OCI-LY3 (cell line): Measurements from ENCODE around the gene FURIN.

Experiments
- H2AFZ ChIP-seq: fragments of 200-600, 300-600 bp; shearing (Covaris generic); 2 replicates; pipeline ENCODE4 v1.6.0; 2014; ENCODE audit warnings: antibody characterized with exemption, low read depth, low read length
- H3K27ac ChIP-seq: fragments of 200-600, 300-600 bp; sonication (generic); 2 replicates; pipeline ENCODE4 v1.5.1; 2014; ENCODE audit warnings: mild to moderate bottlenecking, low read length, moderate library complexity, mixed read lengths
- H3K27me3 ChIP-seq: fragments of 200-600, 300-600 bp; sonication (generic); 2 replicates; pipeline ENCODE4 v1.6.1; 2014; ENCODE audit warnings: low read depth, low read length, mixed read lengths
- H3K36me3 ChIP-seq: fragments of 200-600, 300-600 bp; sonication (generic); replicated peaks from 2 replicates; pipeline ENCODE3; 2014; ENCODE audit warnings: low read depth, low read length, mixed read lengths
- H3K4me1 ChIP-seq: fragments of 300-600, 200-600 bp; sonication (generic); 2 replicates; pipeline ENCODE4 v1.6.1; 2014; ENCODE audit warnings: low read length, mixed read lengths
- H3K4me2 ChIP-seq: fragments of 200-600, 300-600 bp; sonication (generic); 2 replicates; pipeline ENCODE4 v1.6.1; 2014; ENCODE audit warnings: low read length, mixed read lengths
- H3K4me3 ChIP-seq: fragments of 300-600, 200-600 bp; sonication (generic); 2 replicates; pipeline ENCODE4 v1.5.1; 2014; ENCODE audit warnings: antibody characterized with exemption, mild to moderate bottlenecking, low read length, moderate library complexity
- H3K79me2 ChIP-seq: fragments of 300-600, 200-600 bp; shearing (Covaris generic); 2 replicates; pipeline ENCODE4 v1.6.1; 2014; ENCODE audit warnings: mild to moderate bottlenecking, low read length, mixed read lengths
- H3K9ac ChIP-seq: fragments of 300-600, 200-600 bp; shearing (Covaris generic); 2 replicates; pipeline ENCODE4 v1.6.0; 2014; ENCODE audit warnings: mild to moderate bottlenecking, low read length, moderate library complexity
- H3K9me3 ChIP-seq: fragments of 200-600, 300-600 bp; shearing (Covaris generic); 2 replicates; pipeline ENCODE4 v1.6.1; 2014; ENCODE audit warnings: low read length, mixed read lengths; ENCODE audit not compliant: insufficient read depth
- H4K20me1 ChIP-seq: fragments of 200-600, 300-600 bp; sonication (generic); 2 replicates; pipeline ENCODE4 v1.6.1; 2016; ENCODE audit warnings: low read length, mixed read lengths; ENCODE audit not compliant: insufficient read depth
- CTCF ChIP-seq: fragments of 200-600, 300-600 bp; sonication (generic); IDR thresholded peaks from 2 replicates; pipeline ENCODE4 v1.5.1; 2014; ENCODE audit warnings: antibody characterized with exemption, low read length, low read depth
- EZH2phosphoT487 ChIP-seq: fragments of 200-600 bp; shearing (Covaris generic); IDR thresholded peaks from 2 replicates; pipeline ENCODE4 v1.6.1; 2018; ENCODE audit warnings: antibody characterized with exemption, mixed run types, low read depth

Gene FURIN

DNA sequence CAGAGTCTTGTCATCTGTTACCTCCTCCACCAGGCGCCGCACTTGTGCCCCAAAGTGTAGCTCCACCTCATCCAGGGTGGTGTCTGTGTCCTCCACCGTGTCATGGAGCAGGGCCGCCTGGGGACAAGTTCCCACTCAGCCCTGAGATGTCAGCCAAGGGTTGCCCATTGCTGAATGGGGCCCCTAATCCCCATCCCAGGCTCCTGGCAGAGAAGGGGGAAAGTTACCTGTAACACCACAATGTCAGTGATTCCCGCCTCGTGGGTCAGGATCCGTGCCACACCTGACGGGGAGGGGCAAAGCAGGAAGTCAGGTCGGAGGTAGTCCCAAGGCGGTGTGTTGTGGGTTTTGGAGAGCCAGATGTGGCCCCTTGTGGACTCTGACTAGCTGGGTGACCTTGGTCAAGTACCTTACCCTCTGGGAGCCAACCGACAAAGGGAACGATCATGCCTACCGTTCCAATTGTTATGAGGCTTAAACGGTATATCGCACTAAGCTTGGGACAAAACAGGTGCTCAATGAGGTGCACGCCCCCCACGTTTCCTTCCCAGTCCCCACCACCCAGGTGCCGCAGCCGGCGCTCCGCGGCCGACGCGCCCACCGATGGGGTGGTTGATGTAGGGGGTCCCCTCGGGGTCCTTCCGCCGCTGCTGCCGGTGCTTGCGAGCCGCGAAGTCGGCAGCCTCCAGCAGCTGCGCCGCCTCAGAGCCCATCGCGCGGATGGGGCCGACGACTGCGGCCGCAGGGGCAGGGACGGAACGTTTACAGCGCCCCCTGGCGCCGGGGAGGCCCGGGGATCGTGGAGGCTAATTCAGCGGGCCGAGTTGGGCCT lies 63.7 kb downstream of the FURIN start, which contains the start of gene HDDC3:
Gene HDDC3, minus strand, starts transcription at position 722 of the 832 bp plus-strand sequence. Its CDS starts 9 bp downstream, at position 713.
- Histone ChIP-seq H3K4me1 (peaks cover 50% of the 10 kb centered on the region), H3K36me3 (peaks cover 3% of the 10 kb centered on the region), H3K9me3 (no peaks in the 10 kb centered on the region), H2AFZ (peak within 1 kb of the TSS; percentile 91), H3K9ac (peak within 1 kb of the TSS; percentile 94), H3K27ac (peak within 1 kb of the TSS; percentile 68), H3K4me2 (peak within 1 kb of the TSS; percentile 97), H3K27me3 (no peaks in the 10 kb centered on the region), H4K20me1 (peaks cover 3% of the 10 kb centered on the region; the same call in 1 of the 2 replicates), H3K79me2 (peaks cover 12% of the 10 kb centered on the region), H3K4me3 (peak within 1 kb of the TSS; percentile 91)
- no peak for TF ChIP-seq EZH2phosphoT487
- TF ChIP-seq CTCF: peak; percentile 93

- Histone ChIP-seq H3K36me3 (peaks cover 3% of the 10 kb centered on the region), H4K20me1 (peaks cover 3% of the 10 kb centered on the region; the same call in 1 of the 2 replicates), H3K27me3 (no peaks in the 10 kb centered on the region), H3K9ac (peak overlapping the region; percentile 94; the same call in 1 of the 2 replicates), H2AFZ (peak overlapping the region; percentile 77), H3K4me1 (peaks cover 50% of the 10 kb centered on the region), H3K9me3 (no peaks in the 10 kb centered on the region), H3K27ac (no peak overlapping the region), H3K4me2 (peak overlapping the region; percentile 97), H3K4me3 (peak overlapping the region; percentile 91), H3K79me2 (peaks cover 12% of the 10 kb centered on the region)
- no peak for TF ChIP-seq CTCF
- TF ChIP-seq EZH2phosphoT487: no peak
Measured at GRCh38 chr15:90932660-90932991, 64.2 kb downstream of the FURIN start.
